GM21619 (cell line): ENCODE measurements around the gene MED13L.
A peak's percentile ranks its signal among the peaks of the same experiment; 100 is the strongest.

ENCODE experiments used
- ATAC-seq: cut with Tn5 transposase; IDR thresholded peaks from one replicate; pipeline ENCODE4 v1.9.1; 2021; ENCODE audit not compliant: unreplicated experiment

The MED13L gene

GRCh38 chr12:116280595-116281290, 3.2 kb upstream of the MED13L start:
- no peak for ATAC-seq

GRCh38 chr12:116278667-116279066, 1.2 kb upstream of the MED13L start:
- ATAC-seq = no peak

- ATAC-seq = no peak
These were observed 760 bp upstream of the MED13L start for GRCh38 chr12:116278279-116278626.

- peak; percentile 38 for ATAC-seq
These were observed 634 bp downstream of the MED13L start for GRCh38 chr12:116276652-116277466.

- no peak for ATAC-seq
These were observed 2.7 kb downstream of the MED13L start for GRCh38 chr12:116274551-116275375.

GRCh38 chr12:116273813-116274550, 3.5 kb downstream of the MED13L start:
- ATAC-seq = no peak

GRCh38 chr12:116267948-116268347, 9.5 kb downstream of the MED13L start:
- no peak for ATAC-seq

- ATAC-seq = no peak
These were observed 10.7 kb downstream of the MED13L start for GRCh38 chr12:116266631-116267349.

GRCh38 chr12:116266168-116266601, 11.3 kb downstream of the MED13L start:
- ATAC-seq = no peak

- no peak for ATAC-seq
These were observed 11.9 kb downstream of the MED13L start for GRCh38 chr12:116265351-116266147.

GRCh38 chr12:116264525-116265070, 12.9 kb downstream of the MED13L start:
- ATAC-seq = no peak

GRCh38 chr12:116263844-116264243, 13.6 kb downstream of the MED13L start:
- ATAC-seq = no peak

- ATAC-seq = no peak
These were observed 14.1 kb downstream of the MED13L start for GRCh38 chr12:116263431-116263830.

- ATAC-seq = no peak
These were observed 14.8 kb downstream of the MED13L start for GRCh38 chr12:116262741-116263140.

GRCh38 chr12:116261525-116262100, 15.9 kb downstream of the MED13L start:
- no peak for ATAC-seq

- no peak for ATAC-seq
These were observed 17.5 kb downstream of the MED13L start for GRCh38 chr12:116259800-116260577.

- no peak for ATAC-seq
These were observed 19.7 kb downstream of the MED13L start for GRCh38 chr12:116257826-116258225.

GRCh38 chr12:116257215-116257614, 20.3 kb downstream of the MED13L start:
- no peak for ATAC-seq
